Fibroblast of peridontal ligament (primary cell): ENCODE data around the gene RHBG.
"Not testable (repeated sequence)": the region's sequence is repeated elsewhere in the genome, so short reads cannot be mapped to it uniquely, and the experiment has no call there.

Experiments
- DNase-seq: peaks from one replicate; pipeline ENCODE4 v3.0.0-alpha.2; 2010; ENCODE audit errors: extremely low read depth

RHBG gene, protein sequence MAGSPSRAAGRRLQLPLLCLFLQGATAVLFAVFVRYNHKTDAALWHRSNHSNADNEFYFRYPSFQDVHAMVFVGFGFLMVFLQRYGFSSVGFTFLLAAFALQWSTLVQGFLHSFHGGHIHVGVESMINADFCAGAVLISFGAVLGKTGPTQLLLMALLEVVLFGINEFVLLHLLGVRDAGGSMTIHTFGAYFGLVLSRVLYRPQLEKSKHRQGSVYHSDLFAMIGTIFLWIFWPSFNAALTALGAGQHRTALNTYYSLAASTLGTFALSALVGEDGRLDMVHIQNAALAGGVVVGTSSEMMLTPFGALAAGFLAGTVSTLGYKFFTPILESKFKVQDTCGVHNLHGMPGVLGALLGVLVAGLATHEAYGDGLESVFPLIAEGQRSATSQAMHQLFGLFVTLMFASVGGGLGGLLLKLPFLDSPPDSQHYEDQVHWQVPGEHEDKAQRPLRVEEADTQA

GRCh38 chr1:156368889-156369684 is at the start of gene RHBG:
TSS of gene RHBG (plus strand) at chr1:156369211. CDS start at chr1:156369250, 39 bp downstream.
- peak; percentile 10 for DNase-seq

GRCh38 chr1:156319664-156320063 is 49.3 kb upstream of the RHBG start:
- DNase-seq: peak; percentile 63

- DNase-seq: no peak
These were observed 48.5 kb upstream of the RHBG start for GRCh38 chr1:156320560-156320959.

DNA sequence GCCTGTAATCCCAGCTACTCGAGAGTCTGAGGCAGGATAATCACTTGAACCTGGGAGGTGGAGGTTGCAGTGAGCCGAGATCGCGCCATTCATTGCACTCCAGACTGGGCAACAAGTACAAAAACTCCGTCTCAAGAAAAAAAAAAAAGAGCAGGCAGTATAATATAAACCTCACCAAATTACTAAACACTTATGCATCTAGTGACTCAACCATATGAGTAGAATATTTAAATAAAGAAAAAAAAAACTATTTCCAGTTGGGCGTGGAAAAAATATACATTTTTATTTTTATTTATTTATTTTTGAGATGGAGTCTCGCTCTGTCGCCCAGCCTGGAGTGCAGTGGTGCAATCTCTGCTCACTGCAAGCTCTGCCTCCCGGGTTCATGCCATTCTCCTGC is 45.8 kb upstream of the RHBG start:
- peak; percentile 41 for DNase-seq

DNA sequence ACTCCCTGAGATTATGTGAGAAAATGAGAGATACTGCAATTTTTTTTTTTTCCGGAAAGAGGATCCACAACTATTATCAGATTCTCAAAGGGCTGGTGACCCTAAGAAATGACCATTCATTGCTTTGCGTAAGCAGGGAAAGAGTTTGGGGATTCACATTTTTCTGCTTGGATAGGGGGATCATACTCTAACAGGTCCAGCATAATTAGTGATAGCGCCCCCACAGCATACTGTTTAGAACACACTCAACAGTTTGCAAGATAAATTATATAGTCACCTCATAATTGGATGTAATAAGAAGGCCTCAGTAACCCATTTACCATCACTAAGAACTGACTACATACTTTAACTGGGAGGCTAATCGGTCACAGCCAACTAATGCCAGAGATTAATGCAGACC is 32.8 kb upstream of the RHBG start:
- DNase-seq: no peak

DNA sequence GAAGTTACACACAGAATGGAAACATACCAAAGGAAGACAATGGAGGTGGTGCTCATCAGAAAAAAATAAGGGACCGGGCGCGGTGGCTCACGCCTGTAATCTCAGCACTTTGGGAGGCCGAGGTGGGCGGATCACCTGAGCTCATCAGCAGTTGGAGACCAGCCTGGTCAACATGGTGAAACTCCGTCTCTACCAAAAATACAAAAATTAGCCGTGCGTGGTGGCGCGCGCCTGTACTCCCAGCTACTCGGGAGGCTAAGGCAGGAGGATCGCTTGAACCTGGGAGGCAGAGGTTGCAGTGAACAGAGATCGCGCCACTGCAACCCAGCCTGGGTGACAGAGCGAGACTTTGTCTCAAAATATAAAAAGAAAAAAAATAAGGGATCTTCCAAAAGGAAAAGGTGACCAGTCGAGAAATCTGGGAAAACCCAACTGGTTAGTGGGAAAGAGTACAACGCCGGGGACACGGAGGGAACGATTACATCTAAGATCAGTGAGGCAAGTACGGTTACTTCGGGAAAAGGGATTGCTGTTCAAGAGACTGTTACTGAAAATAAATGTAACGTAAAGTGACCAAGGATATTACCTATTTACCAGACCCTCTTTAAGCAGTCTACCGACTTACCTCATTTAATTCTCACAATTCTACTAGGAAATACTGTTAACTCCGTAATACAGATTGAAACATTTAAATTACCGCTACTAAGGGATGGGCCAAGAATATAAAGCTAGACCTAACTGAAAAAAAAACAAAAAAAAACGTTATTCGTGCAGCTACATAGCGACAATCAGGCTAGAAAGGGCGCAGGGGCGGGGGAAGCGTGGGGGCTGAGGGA is 31.7 kb upstream of the RHBG start:
- peak; percentile 22 for DNase-seq

DNA sequence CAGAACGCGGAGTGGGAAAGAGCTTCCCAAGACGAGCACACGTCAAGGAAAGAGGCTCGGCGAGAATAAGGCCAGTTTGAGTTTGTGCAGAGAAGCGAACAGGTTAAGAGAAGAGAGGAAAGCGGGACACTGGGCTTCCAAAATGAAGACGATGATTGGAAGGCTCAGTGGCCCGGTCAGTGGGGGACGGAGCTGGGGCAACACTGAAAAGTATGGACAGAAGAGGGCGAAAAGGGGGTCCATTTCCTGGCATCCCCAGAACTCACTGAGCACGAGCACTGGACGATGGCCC is 31.2 kb upstream of the RHBG start:
- no peak for DNase-seq

- peak; percentile 100 for DNase-seq
These were observed 30.6 kb upstream of the RHBG start, which contains the start of the genes CCT3 and TSACC for GRCh38 chr1:156338180-156338976. TSS of gene CCT3 (minus strand) at chr1:156338292. CDS start at chr1:156338184, 108 bp downstream. TSS of gene TSACC (plus strand) at chr1:156338526. CDS start at chr1:156339758, 1,232 bp downstream.

DNA sequence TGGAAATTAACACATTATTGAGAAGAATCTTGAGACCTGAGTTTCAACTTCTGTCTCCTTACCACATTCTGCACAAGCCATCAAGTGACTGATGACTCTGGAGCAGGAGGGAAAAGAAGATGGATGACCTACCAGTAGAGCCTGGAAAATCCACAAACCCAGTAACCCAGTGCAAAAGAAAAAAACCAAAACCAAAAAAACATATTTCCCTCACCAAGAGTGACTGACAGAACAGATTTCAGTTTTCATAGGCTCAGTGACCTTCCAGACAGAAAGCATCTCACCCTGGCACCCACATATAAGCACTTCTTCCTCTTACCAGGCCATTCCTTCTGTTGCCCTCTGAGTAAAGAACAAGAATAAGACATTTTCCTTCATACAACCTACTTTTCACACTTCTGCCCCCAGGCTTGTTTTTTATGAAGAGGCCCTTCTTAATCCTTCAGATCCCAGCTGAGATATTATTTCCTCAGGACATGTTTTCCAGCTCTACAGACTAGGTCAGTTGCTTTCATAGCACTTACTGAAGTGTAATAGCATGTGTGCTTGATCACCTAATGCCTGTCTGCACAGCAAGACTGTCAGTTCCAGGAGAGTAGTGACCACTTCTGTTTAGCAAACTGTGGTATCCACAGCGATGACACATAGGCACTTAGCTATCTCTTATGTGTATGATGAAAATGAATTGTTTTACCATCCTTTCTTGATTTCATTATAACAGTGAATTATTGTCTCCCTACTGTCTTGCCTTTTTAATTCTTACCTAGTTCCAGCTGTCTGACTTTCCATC is 26.6 kb upstream of the RHBG start:
- DNase-seq: peak; percentile 40

GRCh38 chr1:156344409-156344808 is 24.6 kb upstream of the RHBG start:
- DNase-seq: no peak

DNA sequence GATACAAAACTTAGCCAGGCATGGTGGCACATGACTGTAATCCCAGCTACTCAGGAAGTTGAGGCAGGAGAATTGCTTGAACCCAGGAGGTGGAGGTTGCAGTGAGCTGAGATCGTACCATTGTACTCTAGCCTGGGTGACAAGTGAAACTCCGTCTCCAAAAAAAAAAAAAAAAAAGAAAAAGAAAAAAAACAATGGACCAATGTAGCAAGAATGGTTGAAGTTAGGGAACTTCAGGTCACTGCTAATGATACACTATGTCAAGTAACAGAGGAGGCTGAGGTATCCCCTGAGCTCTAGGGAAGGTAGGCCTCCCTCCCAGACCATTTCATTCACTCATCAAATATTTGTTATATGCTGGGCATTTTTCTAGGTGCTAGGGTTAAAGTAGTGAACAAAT is 23.0 kb upstream of the RHBG start:
- not testable (repeated sequence) for DNase-seq

GRCh38 chr1:156346636-156347035 is 22.4 kb upstream of the RHBG start:
- DNase-seq: peak; percentile 86

GRCh38 chr1:156347331-156347730 is 21.7 kb upstream of the RHBG start:
- DNase-seq: peak; percentile 92

DNA sequence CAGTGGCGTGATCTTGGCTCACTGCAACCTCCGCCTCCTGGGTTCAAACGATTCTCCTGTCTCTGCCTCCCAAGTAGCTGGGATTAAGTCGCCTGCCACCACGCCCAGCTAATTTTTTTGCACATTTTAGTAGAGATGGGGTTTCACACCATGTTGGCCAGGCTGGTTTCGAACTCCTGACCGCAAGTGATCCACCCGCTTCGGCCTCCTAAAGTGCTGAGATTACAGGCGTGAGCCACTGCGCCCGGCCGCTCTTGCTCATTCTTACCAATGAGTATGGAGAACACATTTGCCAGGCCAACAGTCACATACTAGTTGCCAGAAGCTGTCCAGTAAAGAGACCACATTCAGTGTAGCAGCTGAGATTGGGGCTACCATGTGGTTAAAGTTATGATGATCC is 16.5 kb upstream of the RHBG start:
- not testable (repeated sequence) for DNase-seq

DNA sequence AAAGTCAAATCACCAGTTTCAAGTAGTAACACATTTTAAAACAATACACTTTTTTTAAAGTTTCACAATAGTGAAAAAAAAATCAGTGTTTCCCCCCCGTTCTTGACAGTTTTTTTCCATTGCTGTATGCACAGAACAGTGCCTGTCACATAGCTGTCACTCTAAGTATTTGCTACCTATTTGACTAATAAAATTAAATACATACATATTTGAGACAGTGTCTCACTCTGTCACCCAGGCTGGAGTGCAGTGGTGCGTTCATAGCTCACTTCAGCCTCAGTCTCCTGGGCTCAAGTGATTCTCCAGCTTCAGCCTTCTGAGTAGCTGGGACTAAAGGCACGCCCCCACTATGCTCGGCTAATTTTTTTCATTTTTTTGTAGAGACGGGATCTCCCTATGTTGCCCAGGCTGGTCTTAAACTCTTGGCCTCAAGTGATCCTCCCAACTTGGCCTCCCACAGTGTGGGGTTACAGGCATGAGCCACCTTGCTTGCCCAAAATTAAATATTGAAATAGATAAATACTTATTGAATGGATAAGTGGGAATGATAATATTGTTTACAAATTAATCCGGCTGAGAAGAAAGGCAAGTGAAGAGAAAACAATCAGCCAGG is 12.6 kb upstream of the RHBG start:
- DNase-seq: no peak

GRCh38 chr1:156356875-156357534 is 12.0 kb upstream of the RHBG start:
- DNase-seq: no peak

- DNase-seq: no peak
These were observed 11.0 kb upstream of the RHBG start for GRCh38 chr1:156357977-156358376.

DNA sequence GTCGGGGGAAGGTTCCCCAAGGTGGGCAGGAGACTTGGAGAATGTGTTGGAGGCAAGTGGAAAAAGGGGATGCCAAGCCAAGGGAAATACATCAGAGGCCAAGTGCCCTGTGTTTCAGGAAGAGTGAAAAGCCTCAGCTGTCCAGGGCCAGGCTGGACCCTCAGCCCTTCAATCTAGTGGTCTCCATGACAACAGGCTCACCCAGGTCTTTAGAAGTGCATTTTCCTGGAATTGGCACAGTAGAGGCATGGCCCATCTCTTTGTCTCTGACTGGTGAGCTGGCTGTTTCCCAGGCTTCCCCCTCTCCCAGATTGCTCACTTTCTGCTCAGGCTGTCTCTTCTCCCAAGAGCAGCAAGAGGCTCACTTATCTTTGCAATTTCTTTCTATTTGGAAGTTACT is 10.4 kb upstream of the RHBG start:
- no peak for DNase-seq

DNA sequence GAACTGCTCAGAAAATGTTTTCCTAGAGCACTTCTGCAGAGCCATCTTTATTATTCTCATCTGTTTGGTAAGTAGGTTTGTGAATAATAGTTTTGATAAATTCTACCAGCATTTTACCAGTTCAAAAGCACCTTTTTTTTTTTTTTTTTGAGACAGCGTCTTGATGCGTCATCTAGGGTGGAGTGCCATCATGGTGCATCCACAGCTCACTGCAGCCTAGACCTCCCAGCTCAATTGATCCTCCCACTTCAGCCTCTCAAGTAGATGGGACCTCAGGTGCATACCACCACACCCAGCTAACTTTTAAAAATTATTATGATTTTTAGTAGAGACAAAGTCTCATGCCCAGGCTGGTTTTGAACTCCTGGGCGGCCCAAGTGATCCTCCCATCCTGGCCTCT is 9.8 kb upstream of the RHBG start:
- no peak for DNase-seq
